HG02588 (cell line): ENCODE measurements around the gene CCDC112.
"Not testable (repeated sequence)": the region's sequence is repeated elsewhere in the genome, so short reads cannot be mapped to it uniquely, and the experiment has no call there.

ENCODE experiments used
- ATAC-seq: cut with Tn5 transposase; IDR thresholded peaks from one replicate; pipeline ENCODE4 v1.9.1; 2021; ENCODE audit warnings: mild to moderate bottlenecking, moderate library complexity; ENCODE audit not compliant: unreplicated experiment

CCDC112 gene

GRCh38 chr5:115262321-115263077 lies 34.0 kb downstream of the CCDC112 start, which contains the start of gene PGGT1B:
Gene PGGT1B (minus strand): TSS chr5:115262877. CDS start chr5:115262851, 26 bp downstream.
- peak; percentile 95 for ATAC-seq

GRCh38 chr5:115262011-115262320 lies 34.5 kb downstream of the CCDC112 start:
- ATAC-seq = peak; percentile 36

GRCh38 chr5:115260248-115260647 lies 36.2 kb downstream of the CCDC112 start:
- no peak for ATAC-seq

- ATAC-seq = no peak
Observed at GRCh38 chr5:115257981-115258380, 38.5 kb downstream of the CCDC112 start.

- ATAC-seq = not testable (repeated sequence)
Observed at GRCh38 chr5:115249379-115249778, 47.1 kb downstream of the CCDC112 start.

- ATAC-seq = no peak
Observed at GRCh38 chr5:115246361-115246991, 50.0 kb downstream of the CCDC112 start.

GRCh38 chr5:115243412-115243811 lies 53.0 kb downstream of the CCDC112 start:
- ATAC-seq = peak; percentile 64

GRCh38 chr5:115241881-115242642 lies 54.4 kb downstream of the CCDC112 start:
- no peak for ATAC-seq

- ATAC-seq = no peak
Observed at GRCh38 chr5:115237066-115237465, 59.4 kb downstream of the CCDC112 start.

GRCh38 chr5:115236599-115236998 lies 59.9 kb downstream of the CCDC112 start:
- no peak for ATAC-seq

- ATAC-seq = no peak
Observed at GRCh38 chr5:115231598-115231997, 64.9 kb downstream of the CCDC112 start.

GRCh38 chr5:115229606-115230005 lies 66.8 kb downstream of the CCDC112 start:
- no peak for ATAC-seq

GRCh38 chr5:115227281-115227680 lies 69.2 kb downstream of the CCDC112 start:
- ATAC-seq = no peak
